OCI-LY1 (cell line): ENCODE data around the gene ICOSLG.
"Not testable (repeated sequence)": the region's sequence is repeated elsewhere in the genome, so short reads cannot be mapped to it uniquely, and the experiment has no call there.

Source experiments
- CTCF ChIP-seq: fragments of 200-600 bp; sonication (generic), shearing (Covaris generic); IDR thresholded peaks from 2 replicates; pipeline ENCODE4 v1.5.1; 2017; ENCODE audit warnings: mild to moderate bottlenecking, antibody characterized with exemption, low read length, moderate library complexity, mixed read lengths
- EZH2 ChIP-seq: fragments of 200-600 bp; sonication (generic), shearing (Covaris generic); IDR thresholded peaks from 2 replicates; pipeline ENCODE4 v1.8.0; 2017; ENCODE audit warnings: borderline replicate concordance, mixed run types, mild to moderate bottlenecking, antibody characterized with exemption, low read length, moderate library complexity, mixed read lengths

- TF ChIP-seq CTCF, EZH2: not testable (repeated sequence)
Measured at GRCh38 chr21:44207860-44208646, 32.7 kb downstream of the ICOSLG start.
